ENCODE results near the gene C6orf89.

C6orf89 gene

DNA sequence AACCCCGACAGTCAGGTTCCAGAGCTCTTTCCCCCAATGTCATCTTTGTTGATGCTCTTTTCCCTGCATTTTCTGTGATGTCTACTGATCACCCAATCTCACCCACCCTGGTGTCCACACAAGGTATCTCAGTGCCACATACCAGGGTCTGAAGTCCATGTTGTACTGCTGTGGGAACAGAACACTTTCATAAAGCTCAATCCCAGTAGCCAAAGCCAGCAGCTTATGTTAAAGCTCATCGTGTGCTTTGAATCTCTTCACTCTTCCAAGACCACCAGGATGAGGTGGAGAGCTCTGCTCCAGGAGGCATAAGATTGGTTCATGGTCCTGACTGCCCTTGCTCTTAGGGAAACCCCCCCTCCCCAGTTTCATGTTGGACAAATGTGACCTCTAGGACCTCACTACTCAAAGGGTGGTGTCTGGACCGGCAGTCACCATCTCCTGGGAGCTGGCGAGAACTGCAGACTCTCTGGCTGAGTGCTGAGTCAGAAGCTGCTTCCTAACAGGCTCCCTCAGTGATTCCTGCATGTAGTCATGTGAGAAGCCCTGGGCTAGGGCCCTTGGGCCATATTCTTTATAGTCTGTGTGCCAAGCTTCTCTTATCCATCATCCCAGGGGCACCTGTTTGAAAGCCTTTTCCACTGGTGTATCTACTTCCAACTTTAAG is 33.1 kb upstream of the C6orf89 start:
- no peak for DNase-seq (ENCODE audit: low read depth)

DNA sequence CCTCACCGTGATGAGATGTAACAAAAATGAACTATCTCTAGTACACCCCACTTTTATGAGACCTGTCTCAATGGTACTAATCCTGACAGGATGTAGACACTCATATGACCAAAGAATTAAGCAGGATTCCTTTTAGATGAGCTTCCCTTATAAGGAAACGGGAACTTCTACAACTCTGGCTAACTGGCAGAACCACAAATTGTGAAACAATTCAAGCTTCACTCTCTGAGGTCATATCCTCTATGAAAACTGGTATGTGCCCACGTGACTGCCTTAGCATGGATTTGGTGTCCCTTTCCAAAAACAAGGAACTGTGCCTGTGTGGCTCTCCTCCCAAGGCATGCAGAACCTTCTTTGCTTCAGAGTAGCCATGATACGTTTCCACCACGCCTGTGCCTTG is 32.4 kb upstream of the C6orf89 start:
- DNase-seq (ENCODE audit: low read depth): no peak

DNA sequence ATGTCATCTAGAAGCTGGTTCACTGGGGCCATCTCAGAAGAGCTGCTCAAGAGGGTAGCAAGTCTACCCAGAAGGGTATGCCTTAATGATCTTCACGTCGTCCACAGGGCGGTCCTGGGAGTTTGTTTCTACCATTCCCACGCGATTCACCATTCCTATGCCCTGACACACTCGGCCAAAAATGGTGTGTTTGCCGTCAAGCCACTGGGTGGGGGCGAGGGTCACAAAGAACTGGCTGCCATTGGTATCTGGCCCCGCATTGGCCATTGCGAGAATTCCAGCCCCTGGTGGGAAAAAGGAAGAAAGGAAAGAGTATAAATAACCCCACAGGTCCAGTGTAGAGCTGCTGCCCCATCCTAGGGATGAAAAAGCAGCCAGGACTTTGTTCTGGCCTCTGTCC is 30.0 kb upstream of the C6orf89 start:
- DNase-seq (ENCODE audit: low read depth): no peak

DNA sequence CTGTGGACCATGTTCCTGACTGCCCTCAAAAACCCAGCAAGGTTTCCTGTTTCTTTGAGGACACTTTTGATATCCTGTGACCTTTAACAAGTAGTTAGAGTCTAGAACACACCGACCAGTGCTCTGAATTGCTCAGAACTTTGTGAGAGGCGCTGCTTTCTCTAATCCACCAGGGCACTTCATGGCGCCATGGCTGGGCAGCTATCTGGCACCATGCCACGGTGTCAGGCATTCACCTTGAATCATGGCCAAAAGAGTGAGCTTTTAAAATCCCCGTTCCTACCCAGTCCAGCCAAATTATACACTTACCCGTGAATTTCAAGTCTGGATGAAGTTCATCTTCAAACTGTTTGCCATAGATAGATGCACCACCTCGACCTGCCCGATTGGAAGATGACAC is 29.5 kb upstream of the C6orf89 start:
- no peak for DNase-seq (ENCODE audit: low read depth)

DNA sequence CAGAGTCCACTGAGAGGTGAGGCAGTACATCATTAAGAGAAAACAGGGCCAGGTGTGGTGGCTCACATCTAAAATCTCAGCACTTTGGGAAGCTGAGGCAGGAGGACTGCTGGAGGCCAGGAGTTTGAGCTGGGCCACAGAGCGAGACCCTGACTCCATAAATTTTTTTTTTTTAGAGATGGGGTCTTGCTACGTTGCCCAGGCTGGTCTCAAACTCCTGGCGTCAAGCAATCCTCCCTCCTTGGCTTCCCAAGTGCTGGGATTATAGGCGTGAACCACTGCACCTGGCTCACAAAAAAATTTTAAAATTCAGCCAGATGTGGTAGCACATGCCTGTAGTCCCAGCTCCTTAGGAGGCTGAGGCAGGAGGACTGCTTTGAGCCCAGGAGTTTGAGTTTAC is 28.4 kb upstream of the C6orf89 start:
- DNase-seq (ENCODE audit: low read depth): no peak

DNA sequence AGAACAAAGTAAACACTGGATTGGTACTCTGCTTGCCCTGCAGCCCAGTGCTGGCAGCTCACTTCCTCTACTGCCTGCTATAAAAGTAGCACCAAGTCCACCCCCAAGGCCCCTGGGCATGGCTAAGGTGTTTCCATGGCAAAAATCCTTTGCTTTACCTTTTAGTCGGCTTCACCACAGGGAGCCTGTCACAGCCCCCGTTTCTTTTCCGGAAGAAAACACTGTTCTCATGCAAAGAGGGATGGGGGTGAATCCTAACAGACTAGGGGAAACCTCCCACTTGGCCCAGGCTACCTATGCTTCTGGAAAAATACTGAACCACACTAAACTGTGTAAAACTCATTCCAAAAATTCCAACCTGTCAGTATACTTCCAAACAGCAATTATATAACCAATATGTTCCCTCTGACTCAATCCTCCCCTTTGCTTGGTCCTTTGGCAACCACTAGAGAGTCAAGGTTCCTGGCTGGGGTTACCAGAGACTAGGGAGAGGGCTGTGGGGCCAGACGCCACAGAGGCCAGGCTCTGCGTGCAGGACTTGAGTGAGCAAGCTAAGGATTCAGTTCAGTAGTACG is 27.3 kb upstream of the C6orf89 start:
- DNase-seq (ENCODE audit: low read depth): no peak

DNA sequence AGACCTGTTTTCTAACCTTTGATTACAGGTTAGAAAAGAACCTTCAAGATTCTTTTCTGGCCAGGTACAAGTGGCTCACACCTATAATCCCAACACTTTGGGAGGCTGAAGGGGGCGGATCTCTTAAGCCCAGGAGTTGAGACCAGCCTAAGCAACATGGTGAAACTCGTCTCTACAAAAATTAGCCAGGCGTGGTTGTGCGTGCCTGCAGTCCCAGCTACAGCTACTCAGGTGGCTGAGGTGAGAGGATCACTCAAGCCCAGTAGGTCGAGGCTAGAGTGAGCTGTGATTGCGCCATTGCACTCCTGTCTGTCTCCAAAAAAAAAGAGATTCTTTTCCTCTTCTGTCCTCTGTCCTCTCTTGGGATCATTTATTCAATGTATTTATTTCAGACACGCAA is 25.6 kb upstream of the C6orf89 start:
- DNase-seq (ENCODE audit: low read depth): no peak

DNA sequence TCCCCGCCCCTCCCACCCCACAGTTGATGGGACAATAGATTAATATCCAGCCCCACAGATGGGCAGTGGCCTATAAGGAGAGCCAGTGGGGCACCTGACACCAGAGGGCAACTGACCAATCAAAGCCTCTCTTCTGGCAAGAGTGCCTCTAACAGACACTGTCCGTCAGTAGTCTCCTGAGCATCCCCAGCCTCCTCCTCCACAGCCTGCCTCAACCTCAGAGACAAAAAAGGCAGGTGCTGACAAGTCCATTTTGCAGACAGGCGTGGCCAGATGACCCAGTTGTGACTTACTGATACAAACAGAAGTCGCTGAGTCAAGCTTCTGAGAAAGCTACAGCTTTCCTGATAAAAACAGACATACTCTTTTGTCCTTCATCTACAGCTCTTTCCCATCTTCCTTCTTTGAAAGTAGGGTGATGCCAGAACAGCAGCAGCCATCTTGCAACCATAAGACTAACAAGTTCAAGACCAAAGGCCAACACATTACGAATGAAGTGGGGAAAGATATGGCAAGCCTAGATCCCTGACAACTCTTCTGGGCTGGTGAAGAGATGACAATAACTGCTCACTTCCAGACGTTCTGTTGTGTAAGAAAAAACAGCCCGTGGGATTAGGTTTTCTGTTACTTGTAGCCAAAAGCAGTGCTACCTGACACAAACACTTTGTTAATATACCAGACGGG is 23.4 kb upstream of the C6orf89 start:
- no peak for DNase-seq (ENCODE audit: low read depth)

DNA sequence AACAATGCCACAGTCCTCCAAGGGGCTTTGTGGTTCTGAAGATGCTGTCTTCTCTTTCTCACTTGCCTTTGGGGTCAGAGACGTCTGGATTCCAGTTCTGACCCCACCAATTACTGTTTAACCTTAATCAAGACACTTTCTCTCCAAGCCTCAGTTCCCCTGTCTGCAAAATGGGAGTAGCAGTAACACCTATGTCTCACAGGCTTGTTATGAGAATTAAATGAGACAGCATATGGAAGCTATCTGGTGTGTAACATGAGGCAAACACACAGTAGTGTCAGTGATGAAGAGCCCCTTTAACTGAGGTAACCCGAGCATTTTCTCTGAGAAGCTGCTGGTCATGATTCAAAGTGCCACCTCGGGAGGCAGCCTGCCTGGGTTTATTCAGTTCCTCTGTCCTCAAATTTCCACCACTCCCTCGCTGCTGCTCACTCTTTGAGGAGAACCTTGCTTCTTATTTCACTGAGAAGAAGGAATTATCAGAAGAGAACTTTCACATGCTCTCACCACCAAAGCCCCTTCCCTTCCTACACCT is 22.8 kb upstream of the C6orf89 start:
- DNase-seq (ENCODE audit: low read depth): no peak

DNA sequence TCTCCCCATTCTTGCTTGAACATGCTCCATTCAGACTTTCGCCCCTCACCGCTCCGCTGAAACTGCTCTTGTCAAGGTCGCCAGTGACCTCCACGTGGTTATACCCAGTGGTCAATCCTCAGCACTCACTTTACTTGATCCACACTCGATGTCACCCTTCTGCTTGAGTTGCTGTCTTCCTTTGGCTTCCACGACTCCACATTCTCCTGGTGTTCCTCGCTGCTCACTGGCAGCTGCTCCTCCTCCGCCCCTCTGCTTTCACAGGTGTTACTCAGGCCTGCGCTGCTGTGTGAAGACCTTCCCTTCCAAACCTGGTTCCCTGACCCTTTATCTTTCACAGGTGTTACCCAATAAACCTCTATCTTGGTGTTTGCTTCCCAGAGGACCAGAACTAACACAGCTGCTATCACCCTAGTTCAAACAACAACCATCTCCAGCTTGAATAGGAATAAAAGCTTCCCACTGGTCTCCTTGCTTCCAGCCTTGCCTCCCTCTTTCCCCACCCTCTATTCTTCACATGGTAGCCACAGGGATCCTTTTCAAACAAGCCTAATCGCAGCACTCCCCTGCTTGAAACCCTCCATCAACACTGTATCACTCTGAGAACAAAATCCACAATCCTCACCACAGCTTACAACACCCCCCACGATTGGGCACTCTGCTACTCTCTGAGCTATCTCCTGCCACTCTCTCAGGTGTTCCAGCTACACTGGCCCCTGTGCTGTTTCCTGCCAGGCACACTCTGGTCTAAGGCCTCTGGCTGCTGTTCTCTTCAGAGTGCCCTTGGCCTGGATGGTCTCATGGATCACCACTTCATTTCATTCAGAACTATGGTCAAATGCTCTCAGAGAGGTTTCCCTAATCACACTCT is 21.8 kb upstream of the C6orf89 start:
- DNase-seq (ENCODE audit: low read depth): no peak

DNA sequence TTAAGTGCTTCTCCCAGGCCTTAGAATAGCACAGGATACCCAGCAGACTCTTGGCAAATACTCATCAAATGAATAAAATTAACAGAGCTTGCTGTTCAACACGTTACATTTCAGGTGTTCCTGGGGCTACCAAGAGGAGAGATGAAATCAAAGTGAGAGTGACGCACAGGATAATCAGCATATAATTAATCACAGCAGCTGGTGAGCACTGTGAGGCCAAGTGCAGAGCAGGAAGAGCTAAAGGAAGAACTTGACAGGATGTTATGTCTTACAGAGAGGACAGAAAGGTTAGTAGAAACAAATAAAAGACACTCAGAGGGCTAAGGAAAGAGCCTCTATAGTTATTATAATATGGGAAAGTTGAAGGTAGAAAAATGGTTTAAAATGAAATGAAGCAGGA is 19.9 kb upstream of the C6orf89 start:
- DNase-seq (ENCODE audit: low read depth): no peak

DNA sequence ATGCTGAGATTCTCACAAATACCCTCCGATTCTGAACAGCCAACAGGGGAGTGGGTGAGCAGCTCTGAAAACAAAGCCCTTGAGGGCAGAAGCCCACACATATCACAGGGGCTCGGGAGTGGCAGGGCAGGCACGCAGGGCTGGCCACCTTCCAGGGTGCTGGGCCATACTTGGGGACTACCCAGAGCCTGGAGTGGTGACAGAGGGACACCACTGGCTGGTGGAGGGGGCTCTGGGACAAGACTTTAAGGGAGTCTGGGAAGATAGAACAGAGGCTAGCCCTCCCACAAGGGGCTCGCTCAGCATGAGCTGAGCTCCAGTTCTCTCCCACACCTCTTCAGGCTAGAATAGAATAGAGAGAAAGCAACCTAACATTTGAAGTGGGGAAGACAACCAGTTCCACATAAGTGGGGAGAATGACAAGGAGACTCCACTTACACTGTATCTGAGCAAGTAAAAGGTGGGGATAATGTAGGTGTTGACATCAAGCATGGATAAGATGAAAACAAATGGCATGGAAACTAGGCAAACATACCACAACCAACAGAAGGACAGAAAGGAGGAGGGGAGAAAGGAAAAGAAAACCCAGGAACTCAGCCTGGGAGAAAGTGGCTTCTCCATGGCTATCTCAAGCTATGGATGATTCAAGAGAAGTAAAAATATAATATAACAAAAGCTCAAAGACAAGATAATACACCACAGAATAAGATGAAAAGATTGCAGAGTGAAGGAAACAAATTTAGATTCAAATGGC is 18.1 kb upstream of the C6orf89 start:
- DNase-seq (ENCODE audit: low read depth): no peak

DNA sequence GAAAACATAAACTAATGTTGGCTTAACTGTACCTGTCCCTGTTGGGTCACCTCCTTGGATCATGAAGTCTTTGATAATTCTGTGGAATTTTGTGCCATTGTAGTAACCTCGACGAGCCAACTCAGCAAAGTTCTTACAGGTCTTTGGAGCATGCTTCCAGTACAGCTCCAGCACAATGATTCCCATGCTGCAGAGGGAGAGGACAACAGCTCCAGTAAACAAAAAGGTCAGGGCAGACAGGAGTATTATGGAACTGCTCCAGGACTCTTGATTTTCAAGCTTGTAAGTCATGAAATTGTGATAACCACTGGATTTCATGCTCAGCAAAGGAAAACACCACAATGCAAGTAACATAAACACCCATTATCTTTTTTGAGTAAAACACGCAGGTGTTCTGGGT is 14.1 kb upstream of the C6orf89 start:
- no peak for DNase-seq (ENCODE audit: low read depth)

DNA sequence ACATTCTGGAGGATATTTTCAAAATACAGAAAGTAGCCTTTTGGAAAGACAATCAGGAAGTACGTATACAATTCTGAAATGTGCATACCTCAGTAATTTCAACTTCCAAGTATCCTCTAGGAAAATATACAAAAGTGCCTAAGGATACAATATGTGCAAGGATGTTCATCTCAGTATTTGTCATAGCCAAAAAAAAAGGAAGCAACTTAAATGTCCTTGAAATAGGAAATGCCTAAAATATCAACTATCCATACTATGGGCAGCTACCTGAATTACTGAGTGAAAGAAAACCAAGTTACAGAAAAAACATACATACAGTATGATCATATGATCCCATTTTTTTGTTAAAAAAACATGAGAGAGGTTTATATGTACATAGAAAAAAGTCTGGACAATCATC is 12.6 kb upstream of the C6orf89 start:
- DNase-seq (ENCODE audit: low read depth): no peak

DNA sequence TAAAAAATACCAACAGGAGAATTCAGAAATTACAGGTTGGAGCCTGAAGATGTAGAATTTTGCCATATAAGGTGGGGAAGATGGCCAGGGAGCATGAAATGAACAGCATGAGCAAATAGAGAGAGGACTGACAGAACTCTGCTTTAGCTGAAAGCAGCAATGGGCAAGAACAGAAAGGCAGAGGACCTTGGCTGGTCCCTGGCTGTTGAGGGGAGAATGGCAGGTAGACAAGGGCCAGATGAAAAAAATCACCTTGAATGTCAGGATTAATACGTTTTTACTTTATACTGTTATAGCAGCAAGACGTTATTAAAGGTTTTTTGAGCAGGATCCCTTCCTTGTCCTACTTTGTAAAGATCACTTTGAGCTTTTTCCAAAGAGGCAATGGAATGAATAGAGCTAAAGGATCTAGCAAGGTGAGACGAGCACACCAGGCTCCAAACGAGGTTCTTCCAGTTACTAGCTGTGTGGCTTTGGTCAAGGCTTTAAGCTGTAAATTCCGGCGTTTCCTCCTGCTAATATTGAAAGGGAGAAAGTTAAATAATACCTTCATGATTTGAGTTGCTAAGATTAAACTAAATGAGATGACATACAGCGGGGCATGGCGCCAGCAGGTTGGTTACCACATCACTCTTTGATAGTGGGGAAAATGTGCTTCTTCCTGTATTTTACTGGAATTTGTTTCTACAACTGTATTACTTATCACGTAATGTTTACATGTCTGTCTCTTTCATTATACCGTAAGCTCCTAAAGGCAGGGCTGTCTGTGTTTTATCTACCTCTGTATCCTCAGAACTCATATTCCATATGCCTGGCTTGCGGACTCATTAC is 11.9 kb upstream of the C6orf89 start:
- DNase-seq (ENCODE audit: low read depth): no peak

DNA sequence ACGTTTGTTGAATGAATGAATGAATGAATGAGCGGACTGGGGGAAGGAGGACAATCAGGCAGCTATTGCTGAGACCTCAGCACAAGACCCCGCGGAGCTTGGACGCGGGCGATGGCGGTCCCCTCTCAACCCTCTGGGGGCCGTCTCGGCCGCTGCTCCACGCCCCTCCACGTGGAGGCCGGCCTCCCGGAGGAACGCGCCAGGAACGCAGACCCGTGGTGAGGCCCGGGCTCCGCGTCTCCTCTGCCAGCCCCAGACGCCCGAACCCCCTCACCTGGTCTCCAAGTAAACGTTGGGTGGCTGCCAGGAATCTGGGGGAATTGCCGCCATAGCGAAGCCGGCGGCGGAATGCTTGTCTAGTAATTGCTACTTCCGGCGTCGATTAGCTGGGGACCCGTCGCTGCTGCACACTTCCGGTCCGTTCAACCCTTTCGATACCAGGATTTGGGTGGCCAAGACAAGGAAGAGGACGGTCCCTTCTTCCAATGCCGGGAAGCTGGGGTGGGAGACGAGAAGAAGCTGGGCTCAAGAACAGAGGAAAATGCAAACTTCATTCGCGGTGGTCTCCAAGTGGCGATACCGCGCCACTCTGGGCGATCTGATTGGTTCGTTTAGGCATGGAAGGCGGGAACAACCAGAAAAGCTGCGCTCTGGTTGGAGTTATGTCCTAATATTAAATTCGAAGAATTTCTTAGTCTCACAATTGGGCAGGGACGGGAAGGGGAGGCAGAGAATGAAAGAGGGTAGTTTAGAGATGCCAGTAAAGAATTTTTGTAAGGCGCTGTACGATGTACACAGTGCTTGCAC is 11.1 kb upstream of the C6orf89 start, which contains the start of gene PPIL1:
PPIL1 (minus strand) TSS at position 361 of the 807 bp plus-strand sequence; CDS start at position 330, 31 bp downstream.
- DNase-seq (ENCODE audit: low read depth): peak; percentile 82

DNA sequence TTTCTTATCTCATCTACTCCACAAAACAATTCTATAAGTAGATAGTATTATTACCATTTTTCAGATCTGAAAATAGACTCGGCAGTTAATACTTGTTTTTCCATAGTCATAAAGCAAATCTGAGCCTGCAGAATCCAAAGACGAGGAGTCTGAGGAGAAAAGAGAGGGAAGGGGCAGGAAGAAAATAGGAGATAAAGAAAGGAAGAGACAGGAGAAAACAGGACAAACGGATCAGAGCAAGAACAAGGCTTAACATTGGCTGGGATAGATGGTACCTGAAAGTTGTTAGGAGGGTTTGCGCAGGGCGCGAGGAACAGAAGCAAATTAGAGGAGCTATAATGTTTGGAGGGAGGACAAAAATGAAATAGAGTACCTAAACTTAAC is 10.5 kb upstream of the C6orf89 start:
- no peak for DNase-seq (ENCODE audit: low read depth)

DNA sequence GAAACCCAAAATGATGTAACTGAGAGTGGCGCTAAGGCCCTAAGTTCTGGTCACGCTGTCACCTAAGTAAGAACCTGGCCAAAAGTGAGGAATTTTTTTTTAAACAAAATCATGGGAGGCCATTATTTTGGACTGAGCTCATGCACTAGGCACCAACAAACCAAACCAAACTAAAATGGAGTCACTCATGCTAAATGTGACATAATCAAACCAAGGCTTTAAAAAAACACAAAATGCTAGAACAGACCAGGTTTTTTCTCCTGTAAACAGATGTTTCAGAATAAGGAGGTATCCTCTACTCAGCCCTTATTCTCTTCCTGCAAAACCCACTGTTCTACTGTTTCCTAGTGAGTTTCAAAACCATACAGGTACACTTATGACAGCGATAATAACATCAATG is 1.1 kb upstream of the C6orf89 start:
- no peak for DNase-seq (ENCODE audit: low read depth)

DNA sequence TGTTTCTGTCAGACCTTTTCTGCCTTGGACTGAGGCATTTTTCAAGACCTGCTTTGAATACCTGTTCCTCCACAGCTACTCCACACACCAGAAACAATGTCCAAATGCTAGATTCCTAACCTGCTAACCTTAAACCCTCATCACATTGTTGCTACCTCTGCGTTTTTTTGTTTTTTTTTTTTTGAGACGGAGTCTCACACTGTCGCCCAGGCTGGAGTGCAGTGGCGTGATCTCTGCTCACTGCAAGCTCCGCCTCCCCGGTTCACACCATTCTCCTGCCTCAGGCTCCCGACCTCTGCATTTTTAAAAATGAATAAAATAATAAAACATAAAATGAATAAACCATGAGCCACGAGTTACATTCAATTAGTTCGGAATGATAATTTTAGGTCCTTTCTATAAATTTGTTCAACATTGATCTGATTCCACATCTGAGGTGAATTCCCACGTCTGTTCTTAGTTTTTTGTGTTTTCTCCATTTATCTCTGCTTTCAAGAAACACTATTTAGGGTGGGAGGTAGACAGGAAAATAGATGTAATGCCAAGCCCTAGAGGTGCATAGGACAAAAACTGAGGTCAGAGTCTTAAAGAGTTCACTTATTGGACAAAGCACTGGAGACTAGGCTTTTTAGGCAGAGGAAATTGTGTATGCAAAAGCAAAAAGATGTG is 1.3 kb downstream of the C6orf89 start:
- DNase-seq (ENCODE audit: low read depth): no peak

Measured in T follicular helper cell (primary cell).